ENCODE results near the gene SLC30A5. TPM values are rescaled to one million over a fixed set of nuclear protein-coding genes. Genes with fewer than 3 reads are reported as not detected.

SLC30A5 gene
- total RNA-seq, result 47.1 TPM

GRCh38 chr5:69093771-69094482 lies at the start of gene SLC30A5:
Gene SLC30A5 (plus strand): TSS chr5:69094014. CDS start chr5:69094256, 242 bp downstream.

GRCh38 chr5:69166686-69167492 lies 73.1 kb downstream of the SLC30A5 start, which contains the start of gene CCNB1:
Gene CCNB1 (plus strand): TSS chr5:69167150. CDS start chr5:69167263, 113 bp downstream.

Small RNAs within 50 kb of the gene (small RNA-seq; reads per million reads assigned to genes)
- gene SNORA50D (not detected), gene SUMO2P4 (not detected)

Other genes starting within 250 kb of the SLC30A5 start
- gene CCNB1, start 73.1 kb downstream of the SLC30A5 start, total RNA-seq, result 38.5 TPM
- gene CENPH, start 95.6 kb downstream of the SLC30A5 start, total RNA-seq, result 13.6 TPM
- gene CDK7, start 140.9 kb downstream of the SLC30A5 start, total RNA-seq, result 50.7 TPM
- 10.1 TPM for gene CCDC125, start 238.8 kb downstream of the SLC30A5 start, total RNA-seq